Measurements from ENCODE around the gene CD300LD.
"Not testable (repeated sequence)": the region's sequence is repeated elsewhere in the genome, so short reads cannot be mapped to it uniquely, and the experiment has no call there.

CD300LD gene

DNA sequence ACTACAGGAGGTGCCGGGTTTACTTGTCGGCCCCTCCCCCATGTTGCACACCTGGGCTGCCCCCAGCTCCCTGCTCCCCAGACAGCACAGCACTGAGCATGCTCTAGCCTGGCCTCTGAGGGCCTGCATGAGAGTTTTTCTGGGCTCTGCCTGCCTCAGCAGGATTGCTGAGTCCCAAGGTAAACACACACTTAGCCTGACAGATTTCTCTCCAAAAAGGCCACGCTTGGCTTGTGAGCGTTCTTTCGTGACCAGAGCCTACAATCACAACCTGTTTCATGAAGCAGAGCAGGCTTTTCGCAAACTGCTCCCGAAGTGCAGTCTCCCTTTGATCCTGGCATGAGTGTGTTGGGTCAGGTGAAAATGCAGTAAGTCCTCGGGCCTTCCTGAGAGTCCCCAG is 41.2 kb upstream of the CD300LD start:
- no peak overlapping the region for H3K4me3 ChIP-seq (ENCODE audit: low read depth, low read length)
- DNase-seq (ENCODE audit: low read depth), result no peak
- no peak for TF ChIP-seq CTCF (IDR thresholded peaks at IDR 0.05; ENCODE audit: low read depth, low read length, missing control alignments)

DNA sequence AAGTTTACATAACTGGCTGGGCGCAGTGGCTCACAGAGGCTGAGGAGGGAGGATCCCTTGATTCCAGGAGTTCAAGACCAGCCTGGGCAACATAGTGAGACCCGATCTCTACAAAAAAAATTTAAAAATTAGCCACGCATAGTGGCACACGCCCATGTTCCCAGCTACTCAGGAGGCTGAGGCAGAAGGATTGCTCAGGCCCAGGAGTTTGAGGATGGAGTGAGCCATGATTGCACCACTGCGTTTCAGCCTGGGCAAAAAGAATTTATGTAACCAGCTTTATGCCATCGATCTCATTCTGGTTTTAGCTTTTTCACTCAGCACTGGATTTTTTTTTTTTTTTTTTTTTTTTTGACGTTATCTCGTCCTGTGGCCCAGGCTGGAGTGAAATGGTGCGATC is 40.5 kb upstream of the CD300LD start:
- no peak for DNase-seq (ENCODE audit: low read depth)
- TF ChIP-seq CTCF (IDR thresholded peaks at IDR 0.05; ENCODE audit: low read depth, low read length, missing control alignments), result no peak
- no peak overlapping the region for H3K4me3 ChIP-seq (ENCODE audit: low read depth, low read length)

DNA sequence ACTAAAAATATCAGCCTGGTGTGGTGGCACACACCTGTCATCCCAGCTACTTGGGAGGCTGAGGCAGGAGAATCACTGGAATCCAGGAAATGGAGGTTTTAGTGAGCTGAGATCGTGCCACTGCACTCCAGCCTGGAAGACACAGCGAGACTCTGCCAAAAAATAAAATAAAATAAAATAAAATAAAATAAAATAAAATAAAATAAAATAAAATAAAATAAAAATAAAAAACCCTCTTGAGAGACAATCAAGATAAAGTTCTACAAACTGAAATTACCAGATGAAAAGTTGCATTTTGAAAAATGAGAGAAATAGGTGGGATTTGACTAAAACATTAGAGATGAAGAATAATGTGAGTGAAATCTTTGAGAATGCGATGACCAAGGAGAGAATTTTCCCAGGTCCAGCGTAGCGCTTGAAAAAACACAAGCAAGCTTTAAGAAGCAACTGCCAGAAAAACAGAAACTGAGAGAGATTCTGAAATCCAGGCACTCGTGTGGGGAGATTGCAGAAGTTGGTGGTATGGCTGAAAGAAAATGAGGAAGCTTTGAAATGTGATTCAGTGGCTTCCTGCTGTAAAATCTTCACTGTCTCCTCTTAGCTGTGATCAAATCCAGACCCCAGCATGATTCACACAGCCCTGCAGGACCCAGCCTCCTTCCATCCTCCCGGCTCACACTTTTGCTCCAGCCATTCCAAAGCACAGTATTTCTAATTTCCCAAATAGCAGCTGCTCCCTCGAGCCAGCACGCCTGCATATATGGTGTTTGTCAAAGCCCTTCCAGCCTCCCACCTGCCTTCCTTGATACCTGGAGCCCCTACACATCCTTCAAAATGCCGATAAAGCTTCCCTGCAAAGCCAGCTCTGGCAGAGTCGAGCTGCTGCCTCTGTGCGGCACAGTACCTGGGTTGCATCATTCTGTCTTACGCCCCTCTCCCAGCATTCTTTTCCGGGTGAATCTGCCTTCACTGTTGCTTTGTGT is 39.7 kb upstream of the CD300LD start:
- peak; percentile 25 for DNase-seq (ENCODE audit: low read depth)
- no peak for TF ChIP-seq CTCF (IDR thresholded peaks at IDR 0.05; ENCODE audit: low read depth, low read length, missing control alignments)
- no peak overlapping the region for H3K4me3 ChIP-seq (ENCODE audit: low read depth, low read length)

- not testable (repeated sequence) for DNase-seq (ENCODE audit: low read depth); H3K4me3 ChIP-seq (ENCODE audit: low read depth, low read length)
These were observed 38.2 kb upstream of the CD300LD start for GRCh38 chr17:74630251-74630650.

GRCh38 chr17:74625661-74626060 is 33.6 kb upstream of the CD300LD start:
- TF ChIP-seq CTCF (IDR thresholded peaks at IDR 0.05; ENCODE audit: low read depth, low read length, missing control alignments), result no peak
- no peak overlapping the region for H3K4me3 ChIP-seq (ENCODE audit: low read depth, low read length)
- no peak for DNase-seq (ENCODE audit: low read depth)

GRCh38 chr17:74624131-74624530 is 32.0 kb upstream of the CD300LD start:
- no peak for TF ChIP-seq CTCF (IDR thresholded peaks at IDR 0.05; ENCODE audit: low read depth, low read length, missing control alignments)
- H3K4me3 ChIP-seq (ENCODE audit: low read depth, low read length), result no peak overlapping the region
- DNase-seq (ENCODE audit: low read depth), result no peak

DNA sequence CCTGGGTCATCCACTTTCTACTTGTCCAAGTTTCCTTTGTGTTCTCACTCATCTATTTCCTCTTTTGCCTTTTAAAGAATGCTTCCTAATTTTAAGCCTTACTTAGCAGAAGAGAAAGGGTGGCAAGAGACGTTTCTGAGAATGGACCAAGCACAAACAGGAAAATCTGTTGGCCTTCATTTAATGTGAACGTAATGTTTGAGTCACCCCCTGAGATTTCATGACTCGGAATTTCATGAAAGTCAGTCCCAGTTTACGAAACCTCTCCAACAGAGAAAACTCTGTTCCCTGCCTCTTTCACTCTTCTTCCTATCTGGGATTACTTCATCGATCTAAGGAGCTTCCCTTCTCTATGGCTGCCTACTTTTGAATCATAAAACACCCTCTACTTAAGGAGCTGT is 31.6 kb upstream of the CD300LD start, which contains the start of gene CD300E:
Gene CD300E, minus strand, starts transcription at position 46 of the 401 bp plus-strand sequence. CDS start 117 bp downstream, outside the sequence.
- DNase-seq (ENCODE audit: low read depth), result no peak

More for the DNA sequence above, 31.6 kb upstream of the CD300LD start, which contains the start of gene CD300E:
- no peak within 1 kb of the TSS for H3K4me3 ChIP-seq (ENCODE audit: low read depth, low read length)
- TF ChIP-seq CTCF (IDR thresholded peaks at IDR 0.05; ENCODE audit: low read depth, low read length, missing control alignments), result no peak
